ENCODE results near the gene CUEDC2.

Gene CUEDC2

GRCh38 chr10:102419269-102420180, 12.8 kb downstream of the CUEDC2 start:
- intact Hi-C loops (cut with DNase I; ENCODE audit: low total_unique reads): no loop called here
- peak overlapping the region; percentile 77 to 90 for H3K27ac ChIP-seq
- H3K36me3 ChIP-seq: peaks cover 0 to 17% (median 14%) of the 10 kb centered on the region in 3 donors
- peaks cover 0 to 43% of the 10 kb centered on the region in 2 donors for H3K27me3 ChIP-seq
- H3K4me1 ChIP-seq: peaks cover 5 to 47% (median 35%) of the 10 kb centered on the region in 4 donors
- H3K9me3 ChIP-seq: no peaks in the 10 kb centered on the region
- H3K4me3 ChIP-seq: peak overlapping the region; percentile 71 to 86
- TF ChIP-seq CTCF (IDR thresholded peaks at IDR 0.05): no peak
- no peak for DNase-seq

GRCh38 chr10:102418622-102419268, 13.6 kb downstream of the CUEDC2 start, which contains the start of gene PSD:
Gene PSD (minus strand): TSS chr10:102418785. CDS start chr10:102417038, 1,747 bp downstream.
- H3K9me3 ChIP-seq: no peaks in the 10 kb centered on the region
- H3K27me3 ChIP-seq: peaks cover 0 to 50% of the 10 kb centered on the region in 2 donors
- H3K4me3 ChIP-seq: peak within 1 kb of the TSS; percentile 71 to 86
- TF ChIP-seq CTCF (IDR thresholded peaks at IDR 0.05): no peak
- no peak within 1 kb of the TSS for H3K27ac ChIP-seq
- peaks cover 0 to 9% (median 7%) of the 10 kb centered on the region in 3 donors for H3K36me3 ChIP-seq
- intact Hi-C loops (cut with DNase I; ENCODE audit: low total_unique reads): no loop called here
- H3K4me1 ChIP-seq: peaks cover 5 to 42% (median 35%) of the 10 kb centered on the region in 4 donors
- no peak for DNase-seq

GRCh38 chr10:102416695-102417094, 15.7 kb downstream of the CUEDC2 start:
- intact Hi-C loops (cut with DNase I; ENCODE audit: low total_unique reads): no loop called here
- Histone ChIP-seq H3K9me3 (no peaks in the 10 kb centered on the region), H3K27ac (no peak overlapping the region), H3K4me1 (peaks cover 5 to 22% (median 18%) of the 10 kb centered on the region in 4 donors), H3K36me3 (no peaks in the 10 kb centered on the region), H3K4me3 (no peak overlapping the region), H3K27me3 (peaks cover 0 to 71% of the 10 kb centered on the region in 2 donors)
- TF ChIP-seq CTCF (IDR thresholded peaks at IDR 0.05): no peak
- no peak for DNase-seq

- intact Hi-C loops (cut with DNase I; ENCODE audit: low total_unique reads): no loop called here
- no peak for DNase-seq
- Histone ChIP-seq H3K36me3 (no peaks in the 10 kb centered on the region), H3K4me1 (peaks cover 5 to 20% (median 18%) of the 10 kb centered on the region in 4 donors), H3K27me3 (peaks cover 0 to 75% of the 10 kb centered on the region in 2 donors), H3K9me3 (no peaks in the 10 kb centered on the region), H3K4me3 (no peak overlapping the region), H3K27ac (no peak overlapping the region)
- TF ChIP-seq CTCF (IDR thresholded peaks at IDR 0.05): no peak
Measured at GRCh38 chr10:102416283-102416682, 16.1 kb downstream of the CUEDC2 start.

- no peak for TF ChIP-seq CTCF (IDR thresholded peaks at IDR 0.05)
- Histone ChIP-seq H3K36me3 (no peaks in the 10 kb centered on the region), H3K4me3 (no peak overlapping the region), H3K9me3 (no peaks in the 10 kb centered on the region), H3K4me1 (peaks cover 2 to 27% (median 18%) of the 10 kb centered on the region in 4 donors), H3K27ac (no peak overlapping the region), H3K27me3 (peaks cover 0 to 90% of the 10 kb centered on the region in 2 donors)
- no peak for DNase-seq
- intact Hi-C loops (cut with DNase I; ENCODE audit: low total_unique reads): no loop called here
Measured at GRCh38 chr10:102414749-102415148, 17.6 kb downstream of the CUEDC2 start.

All from tibial artery (tissue), 4 donors.